ENCODE data around the gene SLC16A3. TPM values are rescaled to one million over a fixed set of nuclear protein-coding genes. Genes with fewer than 3 reads are reported as not detected.

The SLC16A3 gene
- total and polyA plus RNA-seq, 9 of the 15 experiments (the other 6 are each of a cell fraction or from before 2014, with no cell fraction given), result 0.11 to 5.4 (median 1.2) TPM; not detected in 2

GRCh38 chr17:82255402-82255972, 26.6 kb downstream of the SLC16A3 start:
- no TSS peak for BruUV-seq (replicated peaks)
- Histone ChIP-seq H3K9me3 (replicated peaks; ENCODE audit: control insufficient read depth, insufficient read depth, low read depth, low read length) (no peaks in the 10 kb centered on the region; the same call in 1 of the 2 replicates), H3K9ac (ENCODE audit: insufficient read depth in 1 of 2, low read depth in 2 of 2, low read length in 2 of 2) (no peak overlapping the region), H3K9me1 (ENCODE audit: control insufficient read depth, insufficient read depth, low read length) (no peaks in the 10 kb centered on the region), H3K27ac (ENCODE audit: extremely low read depth, low read depth, low read length) (no peak overlapping the region), H3K79me2 (ENCODE audit: control insufficient read depth, insufficient read depth, low read length) (peaks cover 68% of the 10 kb centered on the region), H2AFZ (ENCODE audit: low read depth, low read length) (no peak overlapping the region), H3K36me3 (ENCODE audit: control insufficient read depth, insufficient read depth, low read length) (peaks cover 88% of the 10 kb centered on the region), H3K4me3 (no peak overlapping the region), H4K20me1 (replicated peaks; ENCODE audit: control insufficient read depth, insufficient read depth, low read length) (no peaks in the 10 kb centered on the region), H3K4me2 (ENCODE audit: insufficient read depth, low read length) (no peak overlapping the region), H3K27me3 (ENCODE audit: control insufficient read depth in 2 of 2, insufficient read depth in 2 of 2, low read length in 2 of 2) (no peaks in the 10 kb centered on the region), H3K4me1 (replicated peaks in 1 of 2; ENCODE audit: control insufficient read depth in 2 of 2, insufficient read depth in 2 of 2, low read length in 2 of 2) (peaks cover 0 to 6% of the 10 kb centered on the region in 2 experiments; a peak in 1 of 5 replicates)
- 0 out of 2 replicates have a peak, but pooled peaks have one; percentile 25 for TF ChIP-seq POLR2A (conservative IDR thresholded peaks at IDR 0.05)
- no peak for TF ChIP-seq SMARCB1 (IDR thresholded peaks at IDR 0.05; ENCODE audit: insufficient read length, low read depth)
- in situ Hi-C loops (cut with MboI), result no loop called here
- ATAC-seq, result no peak
- POLR2A ChIA-PET, result interaction anchor here (0.7 to 3.5 kb wide), 7 partner anchors 8 to 24 kb away, joined by 3 to 20 read pairs (median 4); no protein-coding TSS in a partner anchor
- intact Hi-C loops (cut with micrococcal nuclease), result no loop called here
- no peak for DNase-seq (ENCODE audit: extremely low read depth in 1 of 4, low spot score in 3 of 4)
- no peak for FAIRE-seq
- CTCF ChIA-PET (ENCODE audit: low intra/inter-chr PET ratio), result no interaction called here
- 95% methylated on average over 11 of the region's 15 CpGs for WGBS (ENCODE audit: insufficient coverage, low coverage, missing lambda C conversion rate)

- Histone ChIP-seq H3K9ac (ENCODE audit: insufficient read depth in 1 of 2, low read depth in 2 of 2, low read length in 2 of 2) (no peak overlapping the region), H3K36me3 (ENCODE audit: control insufficient read depth, insufficient read depth, low read length) (peaks cover 88% of the 10 kb centered on the region), H4K20me1 (replicated peaks; ENCODE audit: control insufficient read depth, insufficient read depth, low read length) (no peaks in the 10 kb centered on the region), H3K4me3 (no peak overlapping the region), H3K27me3 (ENCODE audit: control insufficient read depth in 2 of 2, insufficient read depth in 2 of 2, low read length in 2 of 2) (no peaks in the 10 kb centered on the region), H3K9me3 (replicated peaks; ENCODE audit: control insufficient read depth, insufficient read depth, low read depth, low read length) (no peaks in the 10 kb centered on the region; the same call in 1 of the 2 replicates), H3K9me1 (ENCODE audit: control insufficient read depth, insufficient read depth, low read length) (no peaks in the 10 kb centered on the region), H3K27ac (ENCODE audit: extremely low read depth, low read depth, low read length) (no peak overlapping the region), H3K4me2 (ENCODE audit: insufficient read depth, low read length) (no peak overlapping the region), H3K4me1 (replicated peaks in 1 of 2; ENCODE audit: control insufficient read depth in 2 of 2, insufficient read depth in 2 of 2, low read length in 2 of 2) (0 out of 5 replicates have a peak, but pooled peaks cover 0 to 3% of the 10 kb centered on the region in 2 experiments), H3K79me2 (ENCODE audit: control insufficient read depth, insufficient read depth, low read length) (peaks cover 70% of the 10 kb centered on the region), H2AFZ (ENCODE audit: low read depth, low read length) (no peak overlapping the region)
- in situ Hi-C loops (cut with MboI) (no loop called here), intact Hi-C loops (cut with micrococcal nuclease) (no loop called here)
- DNase-seq (ENCODE audit: extremely low read depth in 1 of 4, low spot score in 3 of 4) (no peak), ATAC-seq (no peak), FAIRE-seq (no peak)
- BruUV-seq (replicated peaks), result no TSS peak
- ChIA-PET POLR2A (interaction anchor here (0.9 to 3.5 kb wide), 3 partner anchors 7 to 20 kb away, joined by 3 to 20 read pairs (median 4); no protein-coding TSS in a partner anchor), CTCF (ENCODE audit: low intra/inter-chr PET ratio) (no interaction called here)
- TF ChIP-seq ZNF449 (CRISPR knock-in tag; IDR thresholded peaks at IDR 0.05) (no peak), ILF3 (IDR thresholded peaks at IDR 0.05; ENCODE audit: borderline replicate concordance) (no peak), ZNF121 (CRISPR knock-in tag; conservative IDR thresholded peaks at IDR 0.05) (peak; percentile 52; the same call in 1 of the 2 replicates)
- 98% methylated on average over 14 of the region's 14 CpGs for WGBS (ENCODE audit: insufficient coverage, low coverage, missing lambda C conversion rate)
Observed at GRCh38 chr17:82256242-82256885, 27.5 kb downstream of the SLC16A3 start.
